ENCODE measurements around the gene LTBP3. TPM values are rescaled to one million over a fixed set of nuclear protein-coding genes. Genes with fewer than 3 reads are reported as not detected.

Gene LTBP3
- total and polyA plus RNA-seq, 2 of the 4 experiments (the other 2 are of a cell fraction): 6.6 to 145 TPM

DNA sequence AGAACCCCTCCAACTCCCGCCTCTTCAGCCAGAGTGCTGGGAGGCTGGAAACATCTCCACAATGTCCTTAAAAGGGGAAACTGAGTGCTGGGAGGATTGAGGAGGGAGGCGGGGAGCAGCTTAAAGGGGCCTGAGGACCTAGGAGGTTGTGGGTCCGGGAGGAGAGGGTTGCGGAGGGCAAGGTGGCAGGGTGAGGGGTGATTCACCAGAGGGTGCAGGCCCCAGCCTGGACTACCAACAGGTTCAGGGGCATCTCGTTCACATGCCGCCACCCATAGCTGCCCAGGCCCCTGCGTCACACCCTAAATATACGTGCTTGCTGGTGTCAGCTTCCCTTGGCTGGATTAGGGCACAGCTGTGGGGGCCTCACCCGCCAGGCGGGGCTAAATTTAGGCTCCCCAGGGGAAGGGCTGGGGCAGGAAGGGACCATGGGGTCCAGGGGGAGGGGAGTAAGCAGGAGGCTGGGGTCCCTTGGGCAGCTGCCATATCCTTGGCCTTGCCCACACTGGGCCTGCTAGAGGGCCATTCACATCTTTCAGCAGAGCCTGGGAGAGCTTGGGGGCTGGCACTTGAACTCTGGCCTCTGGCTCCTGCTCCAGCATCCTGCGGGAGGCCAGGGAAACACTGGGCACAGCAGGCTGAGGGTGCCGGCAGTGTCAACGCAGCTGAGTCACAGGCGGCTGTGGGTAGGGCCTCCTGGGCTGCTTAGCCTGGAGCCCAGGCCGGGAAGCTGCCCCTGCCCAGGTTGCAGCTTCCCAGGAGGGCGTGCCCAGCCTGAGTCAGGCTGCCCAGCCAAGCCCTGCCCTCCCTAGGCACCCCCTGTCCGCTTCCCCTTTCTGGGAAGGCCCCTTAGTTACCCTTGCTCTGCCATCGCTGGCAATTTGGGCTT is 19.0 kb upstream of the LTBP3 start:
- peak overlapping the region; percentile 85 for H3K4me3 ChIP-seq (ENCODE audit: insufficient read depth, low read depth, low read length)
- peak overlapping the region; percentile 69 for H3K4me2 ChIP-seq (ENCODE audit: low read depth, low read length)
- no peak overlapping the region for H2BK20ac ChIP-seq (ENCODE audit: low read depth, low read length)
- ATAC-seq (ENCODE audit: low read depth) (peak; percentile 33), DNase-seq (peak; percentile 43)
- no peak overlapping the region; the same call in 1 of the 2 replicates for H4K5ac ChIP-seq (ENCODE audit: low read depth, low read length)
- dilution Hi-C loops (cut with HindIII; ENCODE audit: low sequenced_read_pairs, unreplicated experiment): no loop called here
- peaks cover 8% of the 10 kb centered on the region for H3K9me1 ChIP-seq (ENCODE audit: insufficient read depth, low read length)
- peak overlapping the region; percentile 74 to 76; a peak in 2 of 4 replicates for H4K8ac ChIP-seq (ENCODE audit: low read depth in 2 of 2, low read length in 2 of 2)
- CTCF ChIA-PET: interaction anchor here (0.6 kb wide), 1 partner anchor 852 kb away, joined by 4 read pairs; no protein-coding TSS in a partner anchor
- H3K9ac ChIP-seq (ENCODE audit: low read depth, low read length): peak overlapping the region; percentile 38
- peak overlapping the region; percentile 72 for H3K27ac ChIP-seq (ENCODE audit: insufficient read depth, low read length)
- H4K91ac ChIP-seq (ENCODE audit: insufficient read depth, low read depth, low read length): peak overlapping the region; percentile 83
- peaks cover 26% of the 10 kb centered on the region for H4K20me1 ChIP-seq (ENCODE audit: insufficient read depth, low read length)
- no peaks in the 10 kb centered on the region for H3K9me3 ChIP-seq (ENCODE audit: control insufficient read depth, insufficient read depth, low read length)
- no peaks in the 10 kb centered on the region for H3K27me3 ChIP-seq (ENCODE audit: control insufficient read depth, insufficient read depth, low read length)
- H3K36me3 ChIP-seq (ENCODE audit: control insufficient read depth, insufficient read depth, low read length): peaks cover 26% of the 10 kb centered on the region; the same call in 1 of the 2 replicates
- H2BK120ac ChIP-seq (ENCODE audit: low read depth, low read length): peak overlapping the region; percentile 52; the same call in 1 of the 2 replicates
- peak overlapping the region; percentile 54; the same call in 1 of the 2 replicates for H3K56ac ChIP-seq (ENCODE audit: extremely low read depth, insufficient read depth, low read length)
- H2BK15ac ChIP-seq (ENCODE audit: low read depth, low read length): peak overlapping the region; percentile 86; the same call in 2 of the 3 replicates
- intact Hi-C loops (cut with micrococcal nuclease): loop anchor here (2.0 kb wide), 1 partner anchor 14 kb away; no protein-coding TSS in a partner anchor
- peak overlapping the region; percentile 81 for H3K23ac ChIP-seq (ENCODE audit: low read depth, low read length)
- peak overlapping the region; percentile 98 for H2AK5ac ChIP-seq (ENCODE audit: low read depth, low read length)
- peaks cover 29% of the 10 kb centered on the region for H3K4me1 ChIP-seq (ENCODE audit: control insufficient read depth, insufficient read depth, low read length)
- 34% methylated on average over 7 of the region's 18 CpGs; no CpG with 5 or more reads in 1 of the 2 experiments for WGBS, 2 experiments (ENCODE audit: extremely low coverage in 2 of 2, insufficient read length in 1 of 2)
- BruUV-seq (replicated peaks): no TSS peak
- peaks cover 20 to 55% of the 10 kb centered on the region in 2 experiments; a peak in 3 of 4 replicates for H3K79me1 ChIP-seq (ENCODE audit: low read depth in 1 of 2, low read length in 2 of 2)
- peak overlapping the region; percentile 69 for H2BK5ac ChIP-seq (ENCODE audit: low read depth, low read length, poor library complexity, severe bottlenecking)
- H3K4ac ChIP-seq (ENCODE audit: low read depth, low read length): peak overlapping the region; percentile 75
- 0 out of 2 replicates have a peak overlapping the region, but pooled peaks have one; percentile 17 for H3K18ac ChIP-seq (ENCODE audit: low read depth, low read length)
- peak overlapping the region; percentile 99 for H2AK9ac ChIP-seq (replicated peaks; ENCODE audit: low read depth, low read length, poor library complexity)
- POLR2A ChIA-PET (ENCODE audit: unreplicated experiment): interaction anchor here (0.6 kb wide), 1 partner anchor 78 kb away, joined by 4 read pairs; the partner anchor contains the start of gene MALAT1
- H3K14ac ChIP-seq (replicated peaks; ENCODE audit: low read depth, low read length): peak overlapping the region; percentile 70
- H2AFZ ChIP-seq (replicated peaks; ENCODE audit: low read length, poor library complexity): peak overlapping the region; percentile 70
- in situ Hi-C loops (cut with MboI; ENCODE audit: low sequenced_read_pairs): no loop called here
- peak; percentile 37; the same call in 1 of the 2 replicates for TF ChIP-seq MAZ (IDR thresholded peaks at IDR 0.05; ENCODE audit: borderline replicate concordance, low read depth, low read length)
- TF ChIP-seq MAFK (IDR thresholded peaks at IDR 0.05; ENCODE audit: low read depth, low read length): no peak
- no peak for TF ChIP-seq MXI1 (IDR thresholded peaks at IDR 0.05; ENCODE audit: borderline replicate concordance, low read depth, low read length)
- TF ChIP-seq BHLHE40 (IDR thresholded peaks at IDR 0.05; ENCODE audit: low read depth, low read length): no peak; the same call in 1 of the 2 replicates
- 0 out of 2 replicates have a peak, but pooled peaks have one; percentile 25 for TF ChIP-seq FOS (IDR thresholded peaks at IDR 0.05; ENCODE audit: low read depth, low read length)
- no peak for TF ChIP-seq RAD21 (IDR thresholded peaks at IDR 0.05; ENCODE audit: low read length)
- no peak for TF ChIP-seq RFX5 (IDR thresholded peaks at IDR 0.05; ENCODE audit: low read depth, low read length)
- TF ChIP-seq, protein P1, sequence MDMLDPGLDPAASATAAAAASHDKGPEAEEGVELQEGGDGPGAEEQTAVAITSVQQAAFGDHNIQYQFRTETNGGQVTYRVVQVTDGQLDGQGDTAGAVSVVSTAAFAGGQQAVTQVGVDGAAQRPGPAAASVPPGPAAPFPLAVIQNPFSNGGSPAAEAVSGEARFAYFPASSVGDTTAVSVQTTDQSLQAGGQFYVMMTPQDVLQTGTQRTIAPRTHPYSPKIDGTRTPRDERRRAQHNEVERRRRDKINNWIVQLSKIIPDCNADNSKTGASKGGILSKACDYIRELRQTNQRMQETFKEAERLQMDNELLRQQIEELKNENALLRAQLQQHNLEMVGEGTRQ (IDR thresholded peaks at IDR 0.05; ENCODE audit: low read depth, low read length): no peak
- TF ChIP-seq, protein P2, sequence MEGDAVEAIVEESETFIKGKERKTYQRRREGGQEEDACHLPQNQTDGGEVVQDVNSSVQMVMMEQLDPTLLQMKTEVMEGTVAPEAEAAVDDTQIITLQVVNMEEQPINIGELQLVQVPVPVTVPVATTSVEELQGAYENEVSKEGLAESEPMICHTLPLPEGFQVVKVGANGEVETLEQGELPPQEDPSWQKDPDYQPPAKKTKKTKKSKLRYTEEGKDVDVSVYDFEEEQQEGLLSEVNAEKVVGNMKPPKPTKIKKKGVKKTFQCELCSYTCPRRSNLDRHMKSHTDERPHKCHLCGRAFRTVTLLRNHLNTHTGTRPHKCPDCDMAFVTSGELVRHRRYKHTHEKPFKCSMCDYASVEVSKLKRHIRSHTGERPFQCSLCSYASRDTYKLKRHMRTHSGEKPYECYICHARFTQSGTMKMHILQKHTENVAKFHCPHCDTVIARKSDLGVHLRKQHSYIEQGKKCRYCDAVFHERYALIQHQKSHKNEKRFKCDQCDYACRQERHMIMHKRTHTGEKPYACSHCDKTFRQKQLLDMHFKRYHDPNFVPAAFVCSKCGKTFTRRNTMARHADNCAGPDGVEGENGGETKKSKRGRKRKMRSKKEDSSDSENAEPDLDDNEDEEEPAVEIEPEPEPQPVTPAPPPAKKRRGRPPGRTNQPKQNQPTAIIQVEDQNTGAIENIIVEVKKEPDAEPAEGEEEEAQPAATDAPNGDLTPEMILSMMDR (conservative IDR thresholded peaks at IDR 0.05; ENCODE audit: low read depth, low read length): no peak
- TF ChIP-seq, protein P3, sequence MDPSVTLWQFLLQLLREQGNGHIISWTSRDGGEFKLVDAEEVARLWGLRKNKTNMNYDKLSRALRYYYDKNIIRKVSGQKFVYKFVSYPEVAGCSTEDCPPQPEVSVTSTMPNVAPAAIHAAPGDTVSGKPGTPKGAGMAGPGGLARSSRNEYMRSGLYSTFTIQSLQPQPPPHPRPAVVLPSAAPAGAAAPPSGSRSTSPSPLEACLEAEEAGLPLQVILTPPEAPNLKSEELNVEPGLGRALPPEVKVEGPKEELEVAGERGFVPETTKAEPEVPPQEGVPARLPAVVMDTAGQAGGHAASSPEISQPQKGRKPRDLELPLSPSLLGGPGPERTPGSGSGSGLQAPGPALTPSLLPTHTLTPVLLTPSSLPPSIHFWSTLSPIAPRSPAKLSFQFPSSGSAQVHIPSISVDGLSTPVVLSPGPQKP (IDR thresholded peaks at IDR 0.05; ENCODE audit: borderline replicate concordance, low read depth, low read length): no peak
- peak; percentile 5; the same call in 1 of the 2 replicates for TF ChIP-seq SMC3 (IDR thresholded peaks at IDR 0.05; ENCODE audit: low read depth, low read length)

Measured in IMR-90 (cell line).